SK-N-SH (cell line): ENCODE results near the gene IRGQ. TPM values are rescaled to one million over a fixed set of nuclear protein-coding genes. Genes with fewer than 3 reads are reported as not detected.

Experiments
- polyA plus RNA-seq, 3 experiments: library from polyadenylated mRNA; depleted of rRNA; stranded (reverse); fragments of >200 nt; gene quantifications; 2 replicates each; pipeline ENCODE4 v1.2.3, GENCODE V29; 2012

Gene IRGQ
- polyA plus RNA-seq, 1 of the 3 experiments (the other 2 are of a cell fraction), result 8.4 TPM

Other genes starting within 250 kb of the IRGQ start
- 0.54 and 0.88 TPM in 2 replicates for gene CD177, start 242.4 kb downstream of the IRGQ start, polyA plus RNA-seq (2012; rRNA removed)
- 0.07 and 0.32 TPM in 2 replicates for gene TEX101, start 181.2 kb downstream of the IRGQ start, polyA plus RNA-seq (2012; rRNA removed)
- gene LYPD3, start 130.5 kb downstream of the IRGQ start, polyA plus RNA-seq (2012; rRNA removed), result 3.4 and 4.2 TPM in 2 replicates
- 10.9 and 15.6 TPM in 2 replicates for gene PHLDB3, start 91.4 kb downstream of the IRGQ start, polyA plus RNA-seq (2012; rRNA removed)
- gene ETHE1, start 68.9 kb downstream of the IRGQ start, polyA plus RNA-seq (2012; rRNA removed), result 74.9 and 86.2 TPM in 2 replicates
- gene ZNF575, start 62.9 kb downstream of the IRGQ start, polyA plus RNA-seq (2012; rRNA removed), result 0.31 and 1.0 TPM in 2 replicates
- gene XRCC1, start 20.6 kb downstream of the IRGQ start, polyA plus RNA-seq (2012; rRNA removed), result 24.7 and 30.3 TPM in 2 replicates
- 5.5 and 6.5 TPM in 2 replicates for gene PINLYP, start 20.3 kb downstream of the IRGQ start, polyA plus RNA-seq (2012; rRNA removed)
- 12.8 and 13.6 TPM in 2 replicates for gene ZNF576, start 461 bp upstream of the IRGQ start, polyA plus RNA-seq (2012; rRNA removed)
- 0.15 and 0.19 TPM in 2 replicates for gene SRRM5, start 16.0 kb upstream of the IRGQ start, polyA plus RNA-seq (2012; rRNA removed)
- 60.9 and 79.5 TPM in 2 replicates for gene ZNF428, start 23.5 kb upstream of the IRGQ start, polyA plus RNA-seq (2012; rRNA removed)
- 21.4 and 28.9 TPM in 2 replicates for gene CADM4, start 43.7 kb upstream of the IRGQ start, polyA plus RNA-seq (2012; rRNA removed)
- 249 and 299 TPM in 2 replicates for gene PLAUR, start 74.0 kb upstream of the IRGQ start, polyA plus RNA-seq (2012; rRNA removed)
- gene IRGC, start 119.9 kb upstream of the IRGQ start, polyA plus RNA-seq (2012; rRNA removed), result not detected in 2 replicates
- gene SMG9, start 158.8 kb upstream of the IRGQ start, polyA plus RNA-seq (2012; rRNA removed), result 17.3 and 24.3 TPM in 2 replicates
- gene KCNN4, start 184.8 kb upstream of the IRGQ start, polyA plus RNA-seq (2012; rRNA removed), result 21.0 and 22.2 TPM in 2 replicates
- 0.05 and 0.13 TPM in 2 replicates for gene LYPD5, start 206.3 kb upstream of the IRGQ start, polyA plus RNA-seq (2012; rRNA removed)
- 1.6 and 2.6 TPM in 2 replicates for gene ZNF283, start 231.2 kb upstream of the IRGQ start, polyA plus RNA-seq (2012; rRNA removed)